Tibial artery (tissue), 4 donors: Measurements from ENCODE around the gene USB1.

Source experiments
- DNase-seq, 2 donors: peaks; one replicate each; pipeline ENCODE4 v3.0.0-alpha.2; 2019
- H3K27ac ChIP-seq, 2 donors: fragments of 200-600 bp; sonication (generic) in 1 of 2; 1 replicate in 1 of 2; 2 replicates in 1 of 2; pipeline ENCODE4 v1.5.1; 2018 to 2019; ENCODE audit warnings: mild to moderate bottlenecking in 1 of 2
- H3K27me3 ChIP-seq, 2 donors: fragments of 200-600 bp; sonication (generic) in 1 of 2; one replicate each; pipeline versions ENCODE4 v1.5.1 to v1.6.0; 2016 to 2019
- H3K36me3 ChIP-seq, 3 donors: fragments of 200-600 bp; sonication (generic) in 2 of 3; one replicate each; pipeline ENCODE4 v1.5.1; 2016 to 2019; ENCODE audit warnings: mild to moderate bottlenecking in 2 of 3
- H3K4me1 ChIP-seq, 4 donors: fragments of 200-600 bp; sonication (generic) in 2 of 4; 1 replicate in 3 of 4; 2 replicates in 1 of 4; pipeline ENCODE4 v1.5.1; 2016 to 2019
- H3K4me3 ChIP-seq, 2 donors: fragments of 200-600 bp; sonication (generic) in 1 of 2; 1 replicate in 1 of 2; 2 replicates in 1 of 2; pipeline ENCODE4 v1.5.1; 2018 to 2019; ENCODE audit warnings: mild to moderate bottlenecking in 2 of 2
- H3K9me3 ChIP-seq, 3 donors: fragments of 200-600 bp; sonication (generic) in 1 of 3; one replicate each; pipeline ENCODE4 v1.5.1; 2016 to 2019
- intact Hi-C: fragments of 100-400 bp; cut with DNase I; formaldehyde crosslinking; loops from one replicate; pipeline ENCODE4 v1.15.0; 2023; ENCODE audit warnings: low total_unique reads
- TF ChIP-seq, protein P1 (sequence below), 2 experiments: fragments of 200-600 bp in 1 of 2; fragments of 450-650 bp in 1 of 2; IDR thresholded peaks; one replicate each; pipeline ENCODE4 v1.5.1; 2017 to 2019; ENCODE audit warnings: antibody characterized with exemption in 2 of 2, mild to moderate bottlenecking in 1 of 2, moderate library complexity in 1 of 2

USB1 gene

DNA sequence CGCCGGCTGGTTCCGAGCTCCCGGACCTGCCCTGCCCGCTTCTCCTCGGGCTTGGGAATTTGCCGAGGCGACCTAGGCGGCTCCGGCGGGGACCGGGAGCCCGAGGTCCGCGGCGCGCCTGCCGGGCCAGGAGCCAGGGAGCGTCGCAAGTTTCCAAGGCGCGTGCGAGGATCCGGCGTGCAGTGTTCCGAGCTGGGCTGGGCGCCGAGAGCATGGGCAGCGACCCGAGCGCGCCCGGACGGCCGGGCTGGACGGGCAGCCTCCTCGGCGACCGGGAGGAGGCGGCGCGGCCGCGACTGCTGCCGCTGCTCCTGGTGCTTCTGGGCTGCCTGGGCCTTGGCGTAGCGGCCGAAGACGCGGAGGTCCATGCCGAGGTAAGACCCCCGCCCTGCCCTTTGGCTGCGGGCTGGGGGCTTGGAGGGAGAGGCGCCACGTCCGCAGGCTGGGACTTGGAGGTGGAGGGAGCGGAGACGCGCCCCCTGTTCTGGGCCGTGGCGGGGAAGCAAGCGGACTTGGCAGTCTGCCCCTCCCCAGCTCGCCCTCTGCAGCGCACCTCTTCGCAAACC, 25.0 kb downstream of the USB1 start:
- TF ChIP-seq, protein P1, sequence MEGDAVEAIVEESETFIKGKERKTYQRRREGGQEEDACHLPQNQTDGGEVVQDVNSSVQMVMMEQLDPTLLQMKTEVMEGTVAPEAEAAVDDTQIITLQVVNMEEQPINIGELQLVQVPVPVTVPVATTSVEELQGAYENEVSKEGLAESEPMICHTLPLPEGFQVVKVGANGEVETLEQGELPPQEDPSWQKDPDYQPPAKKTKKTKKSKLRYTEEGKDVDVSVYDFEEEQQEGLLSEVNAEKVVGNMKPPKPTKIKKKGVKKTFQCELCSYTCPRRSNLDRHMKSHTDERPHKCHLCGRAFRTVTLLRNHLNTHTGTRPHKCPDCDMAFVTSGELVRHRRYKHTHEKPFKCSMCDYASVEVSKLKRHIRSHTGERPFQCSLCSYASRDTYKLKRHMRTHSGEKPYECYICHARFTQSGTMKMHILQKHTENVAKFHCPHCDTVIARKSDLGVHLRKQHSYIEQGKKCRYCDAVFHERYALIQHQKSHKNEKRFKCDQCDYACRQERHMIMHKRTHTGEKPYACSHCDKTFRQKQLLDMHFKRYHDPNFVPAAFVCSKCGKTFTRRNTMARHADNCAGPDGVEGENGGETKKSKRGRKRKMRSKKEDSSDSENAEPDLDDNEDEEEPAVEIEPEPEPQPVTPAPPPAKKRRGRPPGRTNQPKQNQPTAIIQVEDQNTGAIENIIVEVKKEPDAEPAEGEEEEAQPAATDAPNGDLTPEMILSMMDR (IDR thresholded peaks at IDR 0.05) = no peak
- Histone ChIP-seq H3K27me3 (no peaks in the 10 kb centered on the region), H3K9me3 (no peaks in the 10 kb centered on the region), H3K36me3 (no peaks in the 10 kb centered on the region), H3K4me1 (peaks cover 0 to 50% (median 41%) of the 10 kb centered on the region in 4 donors), H3K27ac (peak overlapping the region; percentile 72 to 73), H3K4me3 (peak overlapping the region; percentile 68 to 71)
- DNase-seq = no peak
- intact Hi-C loops = no loop called here

DNA sequence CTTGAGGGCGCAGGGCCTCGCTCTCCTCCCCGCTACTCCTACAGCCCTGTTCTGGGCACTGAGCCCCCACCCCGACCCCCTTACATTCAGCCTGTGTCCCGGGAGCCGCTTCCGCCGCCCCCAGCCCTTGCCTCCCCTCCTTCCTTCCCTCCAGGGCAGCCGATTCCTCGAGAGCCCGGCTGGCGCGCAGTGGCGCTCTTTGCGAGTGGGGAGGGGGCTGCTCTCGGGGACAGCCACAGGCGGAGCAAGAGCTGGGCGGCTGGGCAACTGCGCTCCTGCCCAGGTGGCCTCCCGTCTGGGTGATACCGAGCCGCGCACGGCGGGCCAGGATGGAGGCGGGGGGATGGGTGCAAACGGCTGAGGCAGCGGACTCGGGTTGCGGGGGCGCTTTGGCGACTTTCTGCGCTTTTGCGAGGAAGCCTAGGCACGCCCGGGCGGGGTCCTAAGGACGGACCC, 25.5 kb downstream of the USB1 start:
- Histone ChIP-seq H3K9me3 (no peaks in the 10 kb centered on the region), H3K36me3 (no peaks in the 10 kb centered on the region), H3K4me3 (peak overlapping the region; percentile 68 to 71), H3K27ac (peak overlapping the region; percentile 72 to 73), H3K27me3 (no peaks in the 10 kb centered on the region), H3K4me1 (peaks cover 0 to 50% (median 41%) of the 10 kb centered on the region in 4 donors)
- no peak for DNase-seq
- intact Hi-C loops = no loop called here
- TF ChIP-seq, protein P1 (IDR thresholded peaks at IDR 0.05) = no peak

DNA sequence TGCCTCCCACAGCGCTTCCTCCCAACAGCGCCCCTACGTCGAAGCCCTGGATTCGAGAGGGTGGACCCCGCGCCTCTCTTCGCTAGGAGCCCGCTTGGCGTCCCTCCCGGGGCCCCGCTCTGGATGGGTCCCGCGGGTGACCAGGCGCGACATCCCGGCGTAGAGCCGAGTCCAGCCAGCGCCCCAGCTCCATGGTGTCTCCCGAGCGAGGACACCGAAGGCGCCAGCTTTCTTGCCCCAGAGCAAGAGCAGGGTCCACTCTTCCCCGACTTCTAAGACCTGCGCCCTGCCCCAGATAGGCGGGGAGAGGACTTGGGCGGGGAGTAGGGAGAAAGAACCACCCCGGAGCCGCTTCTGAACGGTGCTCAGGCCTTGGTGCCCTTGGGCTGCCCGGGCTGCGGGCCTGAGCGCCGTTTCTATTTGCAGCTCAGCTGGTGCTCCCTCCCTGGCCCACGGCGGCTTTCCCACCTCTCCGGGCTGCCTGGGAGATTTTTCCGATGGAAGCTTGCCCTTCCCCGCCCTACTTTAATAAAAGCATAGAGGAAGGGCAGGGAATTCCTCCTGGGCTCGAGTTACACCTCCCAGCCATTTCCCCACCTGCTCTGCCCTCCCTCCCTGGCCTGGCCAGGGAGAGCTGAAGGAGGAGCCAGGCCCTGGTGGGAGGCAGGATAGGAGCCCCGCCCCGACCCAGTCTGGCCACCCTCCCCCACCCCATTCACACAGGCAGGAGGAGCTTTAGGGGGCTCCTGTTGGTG, 26.1 kb downstream of the USB1 start:
- Histone ChIP-seq H3K9me3 (no peaks in the 10 kb centered on the region), H3K27ac (no peak overlapping the region), H3K27me3 (no peaks in the 10 kb centered on the region), H3K4me3 (peak overlapping the region; percentile 68 to 71), H3K4me1 (peaks cover 0 to 46% (median 38%) of the 10 kb centered on the region in 4 donors), H3K36me3 (no peaks in the 10 kb centered on the region)
- intact Hi-C loops = no loop called here
- DNase-seq = no peak
- TF ChIP-seq, protein P1 (IDR thresholded peaks at IDR 0.05) = no peak

DNA sequence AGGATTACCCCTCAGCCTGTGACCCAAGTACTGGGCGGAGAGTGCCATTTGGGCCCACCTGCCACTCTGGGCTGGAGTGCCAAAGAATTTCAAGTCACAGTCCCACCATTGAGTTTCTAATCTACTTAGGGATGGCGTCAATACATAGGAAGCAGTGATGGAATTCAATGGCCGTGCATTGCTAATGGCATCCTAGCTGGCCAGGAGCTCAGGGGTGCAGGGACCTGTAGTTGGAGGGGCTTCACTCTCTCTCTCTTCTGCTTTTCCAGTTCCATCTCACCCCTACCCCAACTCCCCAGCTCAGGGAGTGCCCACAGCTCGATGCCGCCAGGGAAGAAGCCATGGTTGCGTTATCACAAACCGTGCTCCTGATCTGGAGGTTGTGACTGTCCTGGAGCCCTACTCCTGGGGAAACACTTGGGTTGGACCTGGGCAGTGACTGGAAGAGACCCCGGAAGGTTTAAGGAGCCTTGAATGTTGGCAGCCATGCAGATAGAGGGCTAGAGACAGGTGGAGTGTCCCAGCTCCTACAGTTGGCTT, 26.8 kb downstream of the USB1 start:
- H3K4me1 ChIP-seq = peaks cover 0 to 40% (median 32%) of the 10 kb centered on the region in 4 donors
- TF ChIP-seq, protein P1 (IDR thresholded peaks at IDR 0.05) = no peak
- no peaks in the 10 kb centered on the region for H3K27me3 ChIP-seq
- no peak overlapping the region for H3K27ac ChIP-seq
- H3K9me3 ChIP-seq = no peaks in the 10 kb centered on the region
- H3K36me3 ChIP-seq = no peaks in the 10 kb centered on the region
- H3K4me3 ChIP-seq = no peak overlapping the region
- intact Hi-C loops = no loop called here
- DNase-seq = no peak

DNA sequence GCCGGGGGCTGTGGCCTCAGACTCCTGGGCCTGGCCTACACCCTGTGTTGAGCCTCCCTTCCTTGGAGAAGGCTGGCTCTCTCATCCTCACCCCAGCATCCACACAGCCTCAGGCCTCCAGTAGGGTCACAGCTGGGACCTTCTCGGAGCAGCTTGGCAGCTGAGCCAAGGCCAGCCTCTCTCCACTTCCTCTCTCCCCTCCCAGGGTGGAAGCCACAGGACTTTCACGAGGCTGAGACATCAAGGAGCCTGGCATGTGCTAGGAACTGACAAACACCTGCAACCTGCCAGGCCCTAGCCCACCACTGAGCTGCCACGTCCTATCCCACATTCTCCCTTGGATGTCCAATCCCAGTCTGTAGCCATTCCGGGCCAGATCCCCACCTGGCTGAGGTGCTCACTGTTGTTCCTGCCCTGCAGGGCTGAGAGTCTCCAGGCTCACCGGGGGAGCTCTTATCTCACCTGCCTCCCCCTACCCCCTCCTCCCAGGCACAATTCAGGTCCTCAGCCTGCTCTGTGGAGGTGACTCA, 27.4 kb downstream of the USB1 start:
- Histone ChIP-seq H3K4me1 (peaks cover 0 to 37% (median 28%) of the 10 kb centered on the region in 4 donors), H3K27ac (no peak overlapping the region), H3K9me3 (no peaks in the 10 kb centered on the region), H3K4me3 (no peak overlapping the region), H3K27me3 (no peaks in the 10 kb centered on the region), H3K36me3 (no peaks in the 10 kb centered on the region)
- TF ChIP-seq, protein P1 (IDR thresholded peaks at IDR 0.05) = no peak
- no peak for DNase-seq
- intact Hi-C loops = no loop called here
